ENCODE data around the gene DUSP8. TPM values are rescaled to one million over a fixed set of nuclear protein-coding genes. Genes with fewer than 3 reads are reported as not detected.

The DUSP8 gene
- total and polyA plus RNA-seq, 2 donors (not counting 1 experiment from before 2014, with no cell fraction given): 4.3 to 7.2 TPM

- ChIA-PET POLR2A (no interaction called here), CTCF (interaction anchor here (1.4 to 4.5 kb wide), 2 partner anchors 10 to 18 kb away, joined by 4 to 28 read pairs; no protein-coding TSS in a partner anchor)
- Mint-ChIP-seq H3K27ac (no peak overlapping the region), H3K9me3 (ENCODE audit: insufficient read depth) (no peaks in the 10 kb centered on the region), H3K4me1 (peaks cover 5% of the 10 kb centered on the region), H3K4me3 (no peak overlapping the region), H3K27me3 (peaks cover 9% of the 10 kb centered on the region)
- 84% methylated on average over 28 of the region's 28 CpGs for WGBS (ENCODE audit: insufficient coverage)
- TF ChIP-seq, protein P1, sequence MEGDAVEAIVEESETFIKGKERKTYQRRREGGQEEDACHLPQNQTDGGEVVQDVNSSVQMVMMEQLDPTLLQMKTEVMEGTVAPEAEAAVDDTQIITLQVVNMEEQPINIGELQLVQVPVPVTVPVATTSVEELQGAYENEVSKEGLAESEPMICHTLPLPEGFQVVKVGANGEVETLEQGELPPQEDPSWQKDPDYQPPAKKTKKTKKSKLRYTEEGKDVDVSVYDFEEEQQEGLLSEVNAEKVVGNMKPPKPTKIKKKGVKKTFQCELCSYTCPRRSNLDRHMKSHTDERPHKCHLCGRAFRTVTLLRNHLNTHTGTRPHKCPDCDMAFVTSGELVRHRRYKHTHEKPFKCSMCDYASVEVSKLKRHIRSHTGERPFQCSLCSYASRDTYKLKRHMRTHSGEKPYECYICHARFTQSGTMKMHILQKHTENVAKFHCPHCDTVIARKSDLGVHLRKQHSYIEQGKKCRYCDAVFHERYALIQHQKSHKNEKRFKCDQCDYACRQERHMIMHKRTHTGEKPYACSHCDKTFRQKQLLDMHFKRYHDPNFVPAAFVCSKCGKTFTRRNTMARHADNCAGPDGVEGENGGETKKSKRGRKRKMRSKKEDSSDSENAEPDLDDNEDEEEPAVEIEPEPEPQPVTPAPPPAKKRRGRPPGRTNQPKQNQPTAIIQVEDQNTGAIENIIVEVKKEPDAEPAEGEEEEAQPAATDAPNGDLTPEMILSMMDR (IDR thresholded peaks at IDR 0.05): no peak
- TF ChIP-seq EZH2 (IDR thresholded peaks at IDR 0.05; ENCODE audit: borderline replicate concordance, insufficient read depth, low read depth, low read length, poor library complexity, severe bottlenecking): no peak
- Histone ChIP-seq H2AFZ (ENCODE audit: insufficient read depth, low read depth, low read length, poor library complexity, severe bottlenecking) (no peak overlapping the region), H3K4me3 (ENCODE audit: control extremely low read depth in 1 of 5, extremely low read depth in 1 of 5, insufficient read depth in 1 of 5, low read depth in 2 of 5, low read length in 4 of 5) (no peak overlapping the region), H3K9me3 (ENCODE audit: control extremely low read depth in 1 of 3, control insufficient read depth in 2 of 3, insufficient read depth in 1 of 3, low read length in 2 of 3) (peaks cover 0 to 11% (median 0%) of the 10 kb centered on the region in 3 donors), H3K4me1 (ENCODE audit: control insufficient read depth in 2 of 2, insufficient read depth in 2 of 2, low read length in 2 of 2) (peaks cover under 1 to 1% of the 10 kb centered on the region in 2 donors), H3K27me3 (replicated peaks in 1 of 4; ENCODE audit: control extremely low read depth in 1 of 4, control insufficient read depth in 3 of 4, insufficient read depth in 4 of 4, low read length in 3 of 4) (peaks cover 0 to 28% (median 2%) of the 10 kb centered on the region in 4 experiments), H3K4me2 (replicated peaks; ENCODE audit: low read depth, low read length, poor library complexity, severe bottlenecking) (no peak overlapping the region), H3K9ac (ENCODE audit: low read length) (no peak overlapping the region), H3K79me2 (ENCODE audit: control insufficient read depth, insufficient read depth, low read length) (no peaks in the 10 kb centered on the region), H3K36me3 (replicated peaks in 1 of 2; ENCODE audit: control extremely low read depth in 1 of 2, control insufficient read depth in 1 of 2, extremely low read depth in 1 of 2, insufficient read depth in 2 of 2, low read length in 1 of 2) (no peaks in the 10 kb centered on the region), H3K27ac (ENCODE audit: low read length in 2 of 2) (no peak overlapping the region), H4K20me1 (ENCODE audit: control insufficient read depth, insufficient read depth, low read length, poor library complexity, severe bottlenecking) (no peaks in the 10 kb centered on the region)
- ATAC-seq (ENCODE audit: low read depth) (no peak), DNase-seq (peak; percentile 33)
- intact Hi-C loops (cut with micrococcal nuclease): no loop called here
Observed at GRCh38 chr11:1565173-1565903, 6.7 kb downstream of the DUSP8 start.

GRCh38 chr11:1564535-1565172 is 7.4 kb downstream of the DUSP8 start:
- peaks cover 5% of the 10 kb centered on the region for H3K4me1 Mint-ChIP-seq
- Histone ChIP-seq H3K9ac (ENCODE audit: low read length) (no peak overlapping the region), H3K27ac (ENCODE audit: low read length in 2 of 2) (no peak overlapping the region), H2AFZ (ENCODE audit: insufficient read depth, low read depth, low read length, poor library complexity, severe bottlenecking) (no peak overlapping the region), H3K4me1 (ENCODE audit: control insufficient read depth in 2 of 2, insufficient read depth in 2 of 2, low read length in 2 of 2) (no peaks in the 10 kb centered on the region), H3K4me2 (replicated peaks; ENCODE audit: low read depth, low read length, poor library complexity, severe bottlenecking) (no peak overlapping the region), H3K27me3 (replicated peaks in 1 of 4; ENCODE audit: control extremely low read depth in 1 of 4, control insufficient read depth in 3 of 4, insufficient read depth in 4 of 4, low read length in 3 of 4) (peaks cover 0 to 21% (median 0%) of the 10 kb centered on the region in 4 experiments), H4K20me1 (ENCODE audit: control insufficient read depth, insufficient read depth, low read length, poor library complexity, severe bottlenecking) (no peaks in the 10 kb centered on the region), H3K36me3 (replicated peaks in 1 of 2; ENCODE audit: control extremely low read depth in 1 of 2, control insufficient read depth in 1 of 2, extremely low read depth in 1 of 2, insufficient read depth in 2 of 2, low read length in 1 of 2) (no peaks in the 10 kb centered on the region), H3K4me3 (ENCODE audit: control extremely low read depth in 1 of 5, extremely low read depth in 1 of 5, insufficient read depth in 1 of 5, low read depth in 2 of 5, low read length in 4 of 5) (no peak overlapping the region), H3K9me3 (ENCODE audit: control extremely low read depth in 1 of 3, control insufficient read depth in 2 of 3, insufficient read depth in 1 of 3, low read length in 2 of 3) (peaks cover 0 to 9% (median 0%) of the 10 kb centered on the region in 3 donors), H3K79me2 (ENCODE audit: control insufficient read depth, insufficient read depth, low read length) (no peaks in the 10 kb centered on the region)
- TF ChIP-seq, protein P1 (IDR thresholded peaks at IDR 0.05): no peak
- no peak for TF ChIP-seq EZH2 (IDR thresholded peaks at IDR 0.05; ENCODE audit: borderline replicate concordance, insufficient read depth, low read depth, low read length, poor library complexity, severe bottlenecking)
- no peak overlapping the region for H3K4me3 Mint-ChIP-seq
- intact Hi-C loops (cut with micrococcal nuclease): no loop called here
- CTCF ChIA-PET: interaction anchor here (1.4 to 4.5 kb wide), 2 partner anchors 10 to 18 kb away, joined by 4 to 28 read pairs; no protein-coding TSS in a partner anchor
- DNase-seq (peak; percentile 53), ATAC-seq (ENCODE audit: low read depth) (no peak)
- H3K9me3 Mint-ChIP-seq (ENCODE audit: insufficient read depth): no peaks in the 10 kb centered on the region
- WGBS (ENCODE audit: insufficient coverage): 37% methylated on average over 16 of the region's 16 CpGs
- peaks cover 8% of the 10 kb centered on the region for H3K27me3 Mint-ChIP-seq
- POLR2A ChIA-PET: interaction anchor here (0.6 kb wide), 1 partner anchor 434 kb away, joined by 9 read pairs; no protein-coding TSS in a partner anchor
- no peak overlapping the region for H3K27ac Mint-ChIP-seq

Data from B cell (primary cell).